HG02938 (cell line): Measurements from ENCODE around the gene CPNE6.

Experiments
- ATAC-seq: cut with Tn5 transposase; IDR thresholded peaks from one replicate; pipeline ENCODE4 v1.9.1; 2021; ENCODE audit warnings: mild to moderate bottlenecking, moderate library complexity; ENCODE audit not compliant: unreplicated experiment

The CPNE6 gene

GRCh38 chr14:24126939-24127338, 55.6 kb downstream of the CPNE6 start:
- ATAC-seq = no peak

- ATAC-seq = no peak
Measured at GRCh38 chr14:24127673-24128072, 56.3 kb downstream of the CPNE6 start.
